Measurements from ENCODE around the gene PLCB1. TPM values are rescaled to one million over a fixed set of nuclear protein-coding genes. Genes with fewer than 3 reads are reported as not detected.

Gene PLCB1
- total and polyA plus RNA-seq, 2 donors, result 16.8 to 147 TPM

GRCh38 chr20:8118760-8119159 is 13.3 kb upstream of the PLCB1 start:
- Histone ChIP-seq H3K36me3 (ENCODE audit: insufficient read depth) (no peaks in the 10 kb centered on the region), H3K27ac (ENCODE audit: low read depth) (no peak overlapping the region), H3K4me3 (ENCODE audit: low read depth, low read length) (no peak overlapping the region), H3K4me1 (ENCODE audit: insufficient read depth) (no peaks in the 10 kb centered on the region)
- WGBS, result 28% methylated on average over 1 of the region's 1 CpG
- DNase-seq (ENCODE audit: extremely low spot score), result no peak

- WGBS, result 90% methylated on average over 1 of the region's 1 CpG
Measured at GRCh38 chr20:8121666-8122065, 10.4 kb upstream of the PLCB1 start.

GRCh38 chr20:8124639-8125038 is 7.4 kb upstream of the PLCB1 start:
- no peak overlapping the region for H3K27ac ChIP-seq (ENCODE audit: low read depth)
- H3K4me3 ChIP-seq (ENCODE audit: low read depth, low read length), result no peak overlapping the region
- H3K36me3 ChIP-seq (ENCODE audit: insufficient read depth), result no peaks in the 10 kb centered on the region
- DNase-seq (ENCODE audit: extremely low spot score), result no peak
- no peaks in the 10 kb centered on the region for H3K4me1 ChIP-seq (ENCODE audit: insufficient read depth)

More at GRCh38 chr20:8121666-8122065, 10.4 kb upstream of the PLCB1 start:
- DNase-seq (ENCODE audit: extremely low spot score), result no peak
- Histone ChIP-seq H3K27ac (ENCODE audit: low read depth) (no peak overlapping the region), H3K36me3 (ENCODE audit: insufficient read depth) (no peaks in the 10 kb centered on the region), H3K4me1 (ENCODE audit: insufficient read depth) (no peaks in the 10 kb centered on the region), H3K4me3 (ENCODE audit: low read depth, low read length) (no peak overlapping the region)

- no peak for DNase-seq (ENCODE audit: extremely low spot score)
- H3K4me3 ChIP-seq (ENCODE audit: low read depth, low read length), result no peak overlapping the region
- 82% methylated on average over 4 of the region's 4 CpGs for WGBS
- no peak overlapping the region for H3K27ac ChIP-seq (ENCODE audit: low read depth)
- no peaks in the 10 kb centered on the region for H3K4me1 ChIP-seq (ENCODE audit: insufficient read depth)
- no peaks in the 10 kb centered on the region for H3K36me3 ChIP-seq (ENCODE audit: insufficient read depth)
Measured at GRCh38 chr20:8126181-8126580, 5.9 kb upstream of the PLCB1 start.

- 46% methylated on average over 1 of the region's 1 CpG for WGBS
- no peak overlapping the region for H3K27ac ChIP-seq (ENCODE audit: low read depth)
Measured at GRCh38 chr20:8126841-8127378, 5.2 kb upstream of the PLCB1 start.

GRCh38 chr20:8127553-8128255 is 4.4 kb upstream of the PLCB1 start:
- H3K4me1 ChIP-seq (ENCODE audit: insufficient read depth), result no peaks in the 10 kb centered on the region
- 67% methylated on average over 6 of the region's 6 CpGs for WGBS
- no peaks in the 10 kb centered on the region for H3K36me3 ChIP-seq (ENCODE audit: insufficient read depth)
- H3K4me3 ChIP-seq (ENCODE audit: low read depth, low read length), result no peak overlapping the region
- H3K27ac ChIP-seq (ENCODE audit: low read depth), result no peak overlapping the region
- DNase-seq (ENCODE audit: extremely low spot score), result no peak

More at GRCh38 chr20:8126841-8127378, 5.2 kb upstream of the PLCB1 start:
- no peak for DNase-seq (ENCODE audit: extremely low spot score)
- H3K4me3 ChIP-seq (ENCODE audit: low read depth, low read length), result no peak overlapping the region
- H3K4me1 ChIP-seq (ENCODE audit: insufficient read depth), result no peaks in the 10 kb centered on the region
- no peaks in the 10 kb centered on the region for H3K36me3 ChIP-seq (ENCODE audit: insufficient read depth)

GRCh38 chr20:8128291-8129060 is 3.6 kb upstream of the PLCB1 start:
- no peak for DNase-seq (ENCODE audit: extremely low spot score)
- Histone ChIP-seq H3K4me3 (ENCODE audit: low read depth, low read length) (no peak overlapping the region), H3K4me1 (ENCODE audit: insufficient read depth) (no peaks in the 10 kb centered on the region), H3K36me3 (ENCODE audit: insufficient read depth) (no peaks in the 10 kb centered on the region), H3K27ac (ENCODE audit: low read depth) (no peak overlapping the region)
- 41% methylated on average over 5 of the region's 5 CpGs for WGBS

GRCh38 chr20:8129211-8129976 is 2.7 kb upstream of the PLCB1 start:
- no peak overlapping the region for H3K4me3 ChIP-seq (ENCODE audit: low read depth, low read length)
- 30% methylated on average over 6 of the region's 6 CpGs for WGBS
- H3K4me1 ChIP-seq (ENCODE audit: insufficient read depth), result no peaks in the 10 kb centered on the region
- no peak for DNase-seq (ENCODE audit: extremely low spot score)
- H3K36me3 ChIP-seq (ENCODE audit: insufficient read depth), result no peaks in the 10 kb centered on the region
- no peak overlapping the region for H3K27ac ChIP-seq (ENCODE audit: low read depth)

- DNase-seq (ENCODE audit: extremely low spot score), result no peak
- no peaks in the 10 kb centered on the region for H3K4me1 ChIP-seq (ENCODE audit: insufficient read depth)
- 79% methylated on average over 8 of the region's 8 CpGs for WGBS
- H3K36me3 ChIP-seq (ENCODE audit: insufficient read depth), result no peaks in the 10 kb centered on the region
- peak overlapping the region; percentile 36 for H3K4me3 ChIP-seq (ENCODE audit: low read depth, low read length)
- H3K27ac ChIP-seq (ENCODE audit: low read depth), result no peak overlapping the region
Measured at GRCh38 chr20:8130840-8131526, 1.1 kb upstream of the PLCB1 start.

- 2% methylated on average over 68 of the region's 68 CpGs for WGBS
- no peaks in the 10 kb centered on the region for H3K4me1 ChIP-seq (ENCODE audit: insufficient read depth)
- peaks cover 2% of the 10 kb centered on the region for H3K36me3 ChIP-seq (ENCODE audit: insufficient read depth)
- H3K4me3 ChIP-seq (ENCODE audit: low read depth, low read length), result peak overlapping the region; percentile 86
- H3K27ac ChIP-seq (ENCODE audit: low read depth), result peak overlapping the region; percentile 61
- DNase-seq (ENCODE audit: extremely low spot score), result no peak
Measured at GRCh38 chr20:8132484-8133309, 631 bp downstream of the PLCB1 start.

- H3K27ac ChIP-seq (ENCODE audit: low read depth), result no peak overlapping the region
- peak overlapping the region; percentile 86 for H3K4me3 ChIP-seq (ENCODE audit: low read depth, low read length)
- 17% methylated on average over 14 of the region's 14 CpGs for WGBS
- no peak for DNase-seq (ENCODE audit: extremely low spot score)
- H3K36me3 ChIP-seq (ENCODE audit: insufficient read depth), result peaks cover 2% of the 10 kb centered on the region
- no peaks in the 10 kb centered on the region for H3K4me1 ChIP-seq (ENCODE audit: insufficient read depth)
Measured at GRCh38 chr20:8133310-8133768, 1.3 kb downstream of the PLCB1 start.

GRCh38 chr20:8133851-8134451 is 1.9 kb downstream of the PLCB1 start:
- peak overlapping the region; percentile 86 for H3K4me3 ChIP-seq (ENCODE audit: low read depth, low read length)
- peaks cover 2% of the 10 kb centered on the region for H3K36me3 ChIP-seq (ENCODE audit: insufficient read depth)
- no peaks in the 10 kb centered on the region for H3K4me1 ChIP-seq (ENCODE audit: insufficient read depth)
- WGBS, result 37% methylated on average over 7 of the region's 7 CpGs
- no peak for DNase-seq (ENCODE audit: extremely low spot score)
- H3K27ac ChIP-seq (ENCODE audit: low read depth), result no peak overlapping the region
